WTC11 (cell line): Measurements from ENCODE around the gene SPOCK1. TPM values are rescaled to one million over a fixed set of nuclear protein-coding genes. Genes with fewer than 3 reads are reported as not detected.

ENCODE experiments used
- ATAC-seq: fragments of 200-7000 bp; cut with Tn5 transposase; 2 replicates; pipeline ENCODE4 v1.10.0; 2021; ENCODE audit warnings: mild to moderate bottlenecking, moderate library complexity
- CTCF ChIA-PET: fragments of 300-600 bp; sonication (Branson Sonifier 250); formaldehyde crosslinking; loops from one replicate; lab custom pipeline; 2021; ENCODE audit warnings: antibody characterized with exemption; lab: Charles Lee
- POLR2A ChIA-PET: fragments of 350-600 bp; sonication (Branson Sonifier 250); formaldehyde crosslinking; loops from one replicate; lab custom pipeline; 2021; ENCODE audit warnings: antibody characterized with exemption; lab: Charles Lee
- DNase-seq: peaks from one replicate; pipeline ENCODE4 v3.0.0; 2021; ENCODE audit warnings: low spot score
- H3K27ac Mint-ChIP-seq: 2 replicates; pipeline ENCODE4 v1.8.0; 2021; ENCODE audit warnings: mixed read lengths
- H3K27me3 Mint-ChIP-seq: 2 replicates; pipeline ENCODE4 v1.8.0; 2021; ENCODE audit warnings: low read depth, mild to moderate bottlenecking, moderate library complexity, mixed read lengths
- H3K36me3 Mint-ChIP-seq: 2 replicates; pipeline ENCODE4 v1.8.0; 2021; ENCODE audit warnings: mixed read lengths
- H3K4me1 Mint-ChIP-seq: 2 replicates; pipeline ENCODE4 v1.8.0; 2022; ENCODE audit warnings: mixed read lengths
- H3K4me3 Mint-ChIP-seq: 2 replicates; pipeline ENCODE4 v1.8.0; 2021; ENCODE audit warnings: mild to moderate bottlenecking, moderate library complexity, mixed read lengths
- H3K9me3 Mint-ChIP-seq: 2 replicates; pipeline ENCODE4 v1.8.0; 2021; ENCODE audit warnings: mixed read lengths
- CREB1 ChIP-seq: sonication (generic); formaldehyde crosslinking; IDR thresholded peaks from 2 replicates; pipeline ENCODE4 v1.8.0; 2023; ENCODE audit warnings: mild to moderate bottlenecking, missing genetic modification reagents
- CREM ChIP-seq: sonication (generic); formaldehyde crosslinking; IDR thresholded peaks from 2 replicates; pipeline ENCODE4 v1.8.1; 2022; ENCODE audit warnings: mild to moderate bottlenecking, missing genetic modification reagents, moderate library complexity
- ESRRA ChIP-seq: sonication (generic); formaldehyde crosslinking; IDR thresholded peaks from 2 replicates; pipeline ENCODE4 v1.8.1; 2022; ENCODE audit warnings: mild to moderate bottlenecking, missing genetic modification reagents, borderline replicate concordance
- FOXJ3 ChIP-seq: sonication (generic); formaldehyde crosslinking; IDR thresholded peaks from 2 replicates; pipeline ENCODE4 v1.9.0; 2021; ENCODE audit warnings: missing genetic modification reagents, mild to moderate bottlenecking, borderline replicate concordance
- HMGA2 ChIP-seq: fragments of 250-450 bp; sonication (Bioruptor Pico); IDR thresholded peaks from 2 replicates; pipeline ENCODE4 v1.4.0; 2021; ENCODE audit warnings: mild to moderate bottlenecking, moderate library complexity
- JUN ChIP-seq: sonication (generic); formaldehyde crosslinking; IDR thresholded peaks from 2 replicates; pipeline ENCODE4 v1.8.0; 2023; ENCODE audit warnings: mild to moderate bottlenecking, missing genetic modification reagents
- KAT7 ChIP-seq: sonication (generic); formaldehyde crosslinking; IDR thresholded peaks from 2 replicates; pipeline ENCODE4 v1.8.1; 2023; ENCODE audit warnings: missing genetic modification reagents, mild to moderate bottlenecking, borderline replicate concordance
- NFATC4 ChIP-seq: fragments of 250-450 bp; sonication (Bioruptor Pico); IDR thresholded peaks from 2 replicates; pipeline ENCODE4 v1.9.0; 2021; ENCODE audit warnings: mild to moderate bottlenecking
- NR3C1 ChIP-seq: sonication (generic); formaldehyde crosslinking; conservative IDR thresholded peaks from 2 replicates; pipeline ENCODE4 v1.8.1; 2023; ENCODE audit warnings: low read depth, mild to moderate bottlenecking, missing genetic modification reagents
- TEAD1 ChIP-seq: sonication (generic); formaldehyde crosslinking; IDR thresholded peaks from 2 replicates; pipeline ENCODE4 v1.8.0; 2022; ENCODE audit warnings: mild to moderate bottlenecking, missing genetic modification reagents
- TEAD4 ChIP-seq: sonication (generic); formaldehyde crosslinking; IDR thresholded peaks from 2 replicates; pipeline ENCODE4 v1.8.0; 2022; ENCODE audit warnings: mild to moderate bottlenecking, missing genetic modification reagents
- ZBTB21 ChIP-seq: sonication (generic); formaldehyde crosslinking; IDR thresholded peaks from 2 replicates; pipeline ENCODE4 v1.8.1; 2023; ENCODE audit warnings: mild to moderate bottlenecking, missing genetic modification reagents, borderline replicate concordance
- ZNF232 ChIP-seq: sonication (generic); formaldehyde crosslinking; IDR thresholded peaks from 2 replicates; pipeline ENCODE4 v1.8.0; 2022; ENCODE audit warnings: mild to moderate bottlenecking, missing genetic modification reagents
- total RNA-seq: library from RNA; stranded (reverse); gene quantifications from 3 replicates; pipeline ENCODE4 v1.2.3, GENCODE V29; 2021
- TF ChIP-seq, protein P1 (sequence below): sonication (generic); formaldehyde crosslinking; IDR thresholded peaks from 2 replicates; pipeline ENCODE4 v1.8.1; 2022; ENCODE audit warnings: low read depth, mild to moderate bottlenecking, moderate library complexity, missing genetic modification reagents, borderline replicate concordance
- TF ChIP-seq, protein P2 (sequence below): sonication (generic); formaldehyde crosslinking; IDR thresholded peaks from 2 replicates; pipeline ENCODE4 v1.8.1; 2023; ENCODE audit warnings: mild to moderate bottlenecking, missing genetic modification reagents, moderate library complexity
- TF ChIP-seq, protein P3 (sequence below): sonication (generic); formaldehyde crosslinking; IDR thresholded peaks from 2 replicates; pipeline ENCODE4 v1.8.1; 2023; ENCODE audit warnings: mild to moderate bottlenecking, missing genetic modification reagents, moderate library complexity
- TF ChIP-seq, protein P4 (sequence below): sonication (generic); formaldehyde crosslinking; conservative IDR thresholded peaks from 2 replicates; pipeline ENCODE4 v1.8.1; 2022; ENCODE audit warnings: mild to moderate bottlenecking, missing genetic modification reagents
- TF ChIP-seq, protein P5 (sequence below): sonication (generic); formaldehyde crosslinking; IDR thresholded peaks from 2 replicates; pipeline ENCODE4 v1.8.1; 2022; ENCODE audit warnings: mild to moderate bottlenecking, missing genetic modification reagents, moderate library complexity, borderline replicate concordance
- TF ChIP-seq, protein P6 (sequence below): fragments of 250-450 bp; sonication (Bioruptor Pico); IDR thresholded peaks from 2 replicates; pipeline ENCODE4 v1.9.0; 2021; ENCODE audit warnings: mild to moderate bottlenecking, borderline replicate concordance

Gene SPOCK1
- total RNA-seq, 1 experiment from 2014 or later, result 15.2 TPM

DNA sequence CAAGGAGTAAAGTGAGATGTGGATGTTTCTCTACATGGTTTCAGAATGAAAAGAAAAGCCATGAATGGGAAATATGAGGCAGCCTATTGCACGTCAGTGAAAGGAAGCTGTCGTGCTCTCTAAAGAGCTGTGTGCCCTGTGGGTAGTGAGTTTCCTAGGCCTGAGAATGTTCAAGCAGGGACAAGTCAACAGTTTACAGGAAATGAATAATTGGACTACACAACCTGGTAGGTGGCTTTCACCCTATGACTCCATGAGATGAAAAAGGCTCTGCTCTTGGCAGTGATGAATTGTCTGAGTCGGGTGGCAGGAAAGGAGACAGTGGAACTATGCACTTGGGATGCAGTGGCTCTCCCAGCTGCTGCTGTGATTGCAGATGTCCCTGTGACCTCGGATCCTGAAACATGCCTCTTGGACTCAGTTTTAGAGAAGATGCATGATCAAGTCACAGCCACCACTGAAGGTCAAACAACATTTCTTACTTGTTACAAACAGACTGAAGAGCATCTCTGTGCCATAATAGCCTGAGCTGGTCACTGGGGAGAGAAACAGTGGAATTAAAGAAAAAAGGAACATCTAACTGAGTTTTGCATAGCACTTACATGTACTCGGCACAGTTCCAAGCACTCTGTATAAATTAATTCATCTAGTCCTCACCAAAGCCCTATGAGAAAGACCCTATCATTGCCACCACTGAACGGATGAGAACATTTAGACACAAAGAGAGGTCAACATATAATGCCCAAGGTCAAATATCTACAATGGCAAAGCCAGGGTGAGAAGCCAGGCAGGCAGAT lies 293.7 kb downstream of the SPOCK1 start:
- H3K36me3 Mint-ChIP-seq, result no peaks in the 10 kb centered on the region
- peaks cover 3% of the 10 kb centered on the region; the same call in 1 of the 2 replicates for H3K27me3 Mint-ChIP-seq
- ATAC-seq (no peak), DNase-seq (no peak)
- TF ChIP-seq, protein P1, sequence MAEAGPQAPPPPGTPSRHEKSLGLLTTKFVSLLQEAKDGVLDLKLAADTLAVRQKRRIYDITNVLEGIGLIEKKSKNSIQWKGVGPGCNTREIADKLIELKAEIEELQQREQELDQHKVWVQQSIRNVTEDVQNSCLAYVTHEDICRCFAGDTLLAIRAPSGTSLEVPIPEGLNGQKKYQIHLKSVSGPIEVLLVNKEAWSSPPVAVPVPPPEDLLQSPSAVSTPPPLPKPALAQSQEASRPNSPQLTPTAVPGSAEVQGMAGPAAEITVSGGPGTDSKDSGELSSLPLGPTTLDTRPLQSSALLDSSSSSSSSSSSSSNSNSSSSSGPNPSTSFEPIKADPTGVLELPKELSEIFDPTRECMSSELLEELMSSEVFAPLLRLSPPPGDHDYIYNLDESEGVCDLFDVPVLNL (CRISPR knock-in tag), result no peak
- no peak for TF ChIP-seq JUN (CRISPR knock-in tag)
- H3K9me3 Mint-ChIP-seq, result no peaks in the 10 kb centered on the region
- peaks cover 51% of the 10 kb centered on the region for H3K4me1 Mint-ChIP-seq
- H3K27ac Mint-ChIP-seq, result no peak overlapping the region
- no peak overlapping the region for H3K4me3 Mint-ChIP-seq
- POLR2A ChIA-PET, result no interaction called here
- CTCF ChIA-PET, result interaction anchor here (1.4 kb wide), 1 partner anchor 130 kb away, joined by 5 read pairs; no protein-coding TSS in a partner anchor

DNA sequence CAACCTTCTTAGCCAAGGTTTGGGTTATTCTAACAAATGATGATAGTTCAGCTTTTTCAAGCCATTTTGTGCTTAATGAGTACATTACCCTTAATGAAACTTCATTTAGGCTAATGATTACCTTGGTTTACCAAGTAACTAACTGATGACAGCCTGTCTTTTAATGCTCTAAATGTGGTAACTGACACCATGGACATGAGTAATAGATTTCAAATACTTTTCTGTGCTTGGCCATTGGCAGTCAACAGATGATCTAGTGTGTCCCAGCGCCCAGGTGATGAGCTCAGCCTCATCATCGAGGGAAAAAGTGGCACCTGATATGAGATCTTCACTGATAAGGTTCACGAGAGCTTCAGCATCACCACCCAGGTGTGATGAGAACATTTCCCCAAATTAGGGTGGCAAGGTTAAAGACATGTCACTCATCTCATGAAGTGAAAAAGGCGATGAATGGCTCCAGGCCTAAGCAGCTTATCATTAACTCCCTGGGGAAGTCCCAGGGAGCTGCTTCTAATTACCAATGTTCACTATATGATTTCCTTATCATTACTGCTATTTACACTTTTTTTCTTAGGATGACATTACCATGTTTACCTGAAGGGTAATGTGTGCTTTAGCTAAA lies 296.0 kb downstream of the SPOCK1 start:
- peaks cover 62% of the 10 kb centered on the region for H3K4me1 Mint-ChIP-seq
- CTCF ChIA-PET, result interaction anchor here (0.7 to 3.1 kb wide), 4 partner anchors 15 to 128 kb away, joined by 3 to 8 read pairs (median 6); no protein-coding TSS in a partner anchor

DNA sequence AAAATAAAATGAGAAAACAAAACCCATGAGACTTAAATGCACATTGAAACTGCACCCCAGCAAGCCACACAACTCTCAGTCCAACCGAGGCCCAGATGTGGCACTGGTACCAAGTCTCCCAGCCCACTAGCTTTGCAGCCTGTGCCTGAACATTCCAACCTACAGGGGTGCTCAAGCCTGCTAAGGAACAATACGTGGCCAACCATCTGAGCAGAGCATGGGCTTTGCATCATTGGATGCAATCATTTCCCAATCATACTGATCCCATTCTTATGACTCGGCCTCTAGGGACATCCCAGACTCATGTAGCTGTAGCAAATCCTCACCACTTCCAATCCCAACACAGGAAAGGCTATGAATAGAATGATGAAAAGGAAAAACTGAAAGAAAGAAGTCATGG lies 297.2 kb downstream of the SPOCK1 start:
- ChIA-PET CTCF (interaction anchor here (1.0 to 3.1 kb wide), 3 partner anchors 118 to 166 kb away, joined by 3 to 8 read pairs (median 8); no protein-coding TSS in a partner anchor), POLR2A (no interaction called here)
- peaks cover 58% of the 10 kb centered on the region for H3K4me1 Mint-ChIP-seq
- DNase-seq, result no peak
- ATAC-seq, result peak; percentile 69
- H3K36me3 Mint-ChIP-seq, result no peaks in the 10 kb centered on the region
- H3K27ac Mint-ChIP-seq, result no peak overlapping the region; the same call in 1 of the 2 replicates
- H3K4me3 Mint-ChIP-seq, result no peak overlapping the region
- H3K9me3 Mint-ChIP-seq, result peaks cover 14% of the 10 kb centered on the region
- peaks cover 3% of the 10 kb centered on the region; the same call in 1 of the 2 replicates for H3K27me3 Mint-ChIP-seq
- TF ChIP-seq, protein P2, sequence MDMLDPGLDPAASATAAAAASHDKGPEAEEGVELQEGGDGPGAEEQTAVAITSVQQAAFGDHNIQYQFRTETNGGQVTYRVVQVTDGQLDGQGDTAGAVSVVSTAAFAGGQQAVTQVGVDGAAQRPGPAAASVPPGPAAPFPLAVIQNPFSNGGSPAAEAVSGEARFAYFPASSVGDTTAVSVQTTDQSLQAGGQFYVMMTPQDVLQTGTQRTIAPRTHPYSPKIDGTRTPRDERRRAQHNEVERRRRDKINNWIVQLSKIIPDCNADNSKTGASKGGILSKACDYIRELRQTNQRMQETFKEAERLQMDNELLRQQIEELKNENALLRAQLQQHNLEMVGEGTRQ (CRISPR knock-in tag), result no peak
- TF ChIP-seq, protein P3, sequence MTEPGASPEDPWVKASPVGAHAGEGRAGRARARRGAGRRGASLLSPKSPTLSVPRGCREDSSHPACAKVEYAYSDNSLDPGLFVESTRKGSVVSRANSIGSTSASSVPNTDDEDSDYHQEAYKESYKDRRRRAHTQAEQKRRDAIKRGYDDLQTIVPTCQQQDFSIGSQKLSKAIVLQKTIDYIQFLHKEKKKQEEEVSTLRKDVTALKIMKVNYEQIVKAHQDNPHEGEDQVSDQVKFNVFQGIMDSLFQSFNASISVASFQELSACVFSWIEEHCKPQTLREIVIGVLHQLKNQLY (CRISPR knock-in tag), result no peak
- TF ChIP-seq TEAD4 (CRISPR knock-in tag) (peak; percentile 55; the same call in 1 of the 2 replicates), TEAD1 (peak; percentile 61; the same call in 1 of the 2 replicates)
- TF ChIP-seq, protein P4, sequence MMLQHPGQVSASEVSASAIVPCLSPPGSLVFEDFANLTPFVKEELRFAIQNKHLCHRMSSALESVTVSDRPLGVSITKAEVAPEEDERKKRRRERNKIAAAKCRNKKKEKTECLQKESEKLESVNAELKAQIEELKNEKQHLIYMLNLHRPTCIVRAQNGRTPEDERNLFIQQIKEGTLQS (CRISPR knock-in tag), result no peak

More for the DNA sequence above, 296.0 kb downstream of the SPOCK1 start:
- DNase-seq (no peak), ATAC-seq (no peak)
- Mint-ChIP-seq H3K9me3 (peaks cover 14% of the 10 kb centered on the region), H3K27me3 (peaks cover 3% of the 10 kb centered on the region; the same call in 1 of the 2 replicates), H3K36me3 (no peaks in the 10 kb centered on the region), H3K27ac (no peak overlapping the region), H3K4me3 (no peak overlapping the region)
- POLR2A ChIA-PET, result no interaction called here
- TF ChIP-seq FOXJ3, result no peak
- TF ChIP-seq, protein P5, sequence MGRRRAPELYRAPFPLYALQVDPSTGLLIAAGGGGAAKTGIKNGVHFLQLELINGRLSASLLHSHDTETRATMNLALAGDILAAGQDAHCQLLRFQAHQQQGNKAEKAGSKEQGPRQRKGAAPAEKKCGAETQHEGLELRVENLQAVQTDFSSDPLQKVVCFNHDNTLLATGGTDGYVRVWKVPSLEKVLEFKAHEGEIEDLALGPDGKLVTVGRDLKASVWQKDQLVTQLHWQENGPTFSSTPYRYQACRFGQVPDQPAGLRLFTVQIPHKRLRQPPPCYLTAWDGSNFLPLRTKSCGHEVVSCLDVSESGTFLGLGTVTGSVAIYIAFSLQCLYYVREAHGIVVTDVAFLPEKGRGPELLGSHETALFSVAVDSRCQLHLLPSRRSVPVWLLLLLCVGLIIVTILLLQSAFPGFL, result no peak
- TF ChIP-seq ZBTB21, result no peak
- no peak for TF ChIP-seq CREM
- no peak for TF ChIP-seq ESRRA (CRISPR knock-in tag)
- no peak for TF ChIP-seq NR3C1
- TF ChIP-seq KAT7 (CRISPR knock-in tag), result no peak
- TF ChIP-seq JUN (CRISPR knock-in tag), result no peak
- TF ChIP-seq NFATC4 (CRISPR knock-in tag), result no peak
- TF ChIP-seq HMGA2 (CRISPR knock-in tag), result no peak
- no peak for TF ChIP-seq CREB1 (CRISPR knock-in tag)
- TF ChIP-seq, protein P6, sequence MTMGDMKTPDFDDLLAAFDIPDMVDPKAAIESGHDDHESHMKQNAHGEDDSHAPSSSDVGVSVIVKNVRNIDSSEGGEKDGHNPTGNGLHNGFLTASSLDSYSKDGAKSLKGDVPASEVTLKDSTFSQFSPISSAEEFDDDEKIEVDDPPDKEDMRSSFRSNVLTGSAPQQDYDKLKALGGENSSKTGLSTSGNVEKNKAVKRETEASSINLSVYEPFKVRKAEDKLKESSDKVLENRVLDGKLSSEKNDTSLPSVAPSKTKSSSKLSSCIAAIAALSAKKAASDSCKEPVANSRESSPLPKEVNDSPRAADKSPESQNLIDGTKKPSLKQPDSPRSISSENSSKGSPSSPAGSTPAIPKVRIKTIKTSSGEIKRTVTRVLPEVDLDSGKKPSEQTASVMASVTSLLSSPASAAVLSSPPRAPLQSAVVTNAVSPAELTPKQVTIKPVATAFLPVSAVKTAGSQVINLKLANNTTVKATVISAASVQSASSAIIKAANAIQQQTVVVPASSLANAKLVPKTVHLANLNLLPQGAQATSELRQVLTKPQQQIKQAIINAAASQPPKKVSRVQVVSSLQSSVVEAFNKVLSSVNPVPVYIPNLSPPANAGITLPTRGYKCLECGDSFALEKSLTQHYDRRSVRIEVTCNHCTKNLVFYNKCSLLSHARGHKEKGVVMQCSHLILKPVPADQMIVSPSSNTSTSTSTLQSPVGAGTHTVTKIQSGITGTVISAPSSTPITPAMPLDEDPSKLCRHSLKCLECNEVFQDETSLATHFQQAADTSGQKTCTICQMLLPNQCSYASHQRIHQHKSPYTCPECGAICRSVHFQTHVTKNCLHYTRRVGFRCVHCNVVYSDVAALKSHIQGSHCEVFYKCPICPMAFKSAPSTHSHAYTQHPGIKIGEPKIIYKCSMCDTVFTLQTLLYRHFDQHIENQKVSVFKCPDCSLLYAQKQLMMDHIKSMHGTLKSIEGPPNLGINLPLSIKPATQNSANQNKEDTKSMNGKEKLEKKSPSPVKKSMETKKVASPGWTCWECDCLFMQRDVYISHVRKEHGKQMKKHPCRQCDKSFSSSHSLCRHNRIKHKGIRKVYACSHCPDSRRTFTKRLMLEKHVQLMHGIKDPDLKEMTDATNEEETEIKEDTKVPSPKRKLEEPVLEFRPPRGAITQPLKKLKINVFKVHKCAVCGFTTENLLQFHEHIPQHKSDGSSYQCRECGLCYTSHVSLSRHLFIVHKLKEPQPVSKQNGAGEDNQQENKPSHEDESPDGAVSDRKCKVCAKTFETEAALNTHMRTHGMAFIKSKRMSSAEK (CRISPR knock-in tag), result no peak
- TF ChIP-seq ZNF232 (CRISPR knock-in tag), result no peak
